ENCODE results near the gene SPAG16.
A peak's percentile ranks its signal among the peaks of the same experiment; 100 is the strongest.

Gene SPAG16

DNA sequence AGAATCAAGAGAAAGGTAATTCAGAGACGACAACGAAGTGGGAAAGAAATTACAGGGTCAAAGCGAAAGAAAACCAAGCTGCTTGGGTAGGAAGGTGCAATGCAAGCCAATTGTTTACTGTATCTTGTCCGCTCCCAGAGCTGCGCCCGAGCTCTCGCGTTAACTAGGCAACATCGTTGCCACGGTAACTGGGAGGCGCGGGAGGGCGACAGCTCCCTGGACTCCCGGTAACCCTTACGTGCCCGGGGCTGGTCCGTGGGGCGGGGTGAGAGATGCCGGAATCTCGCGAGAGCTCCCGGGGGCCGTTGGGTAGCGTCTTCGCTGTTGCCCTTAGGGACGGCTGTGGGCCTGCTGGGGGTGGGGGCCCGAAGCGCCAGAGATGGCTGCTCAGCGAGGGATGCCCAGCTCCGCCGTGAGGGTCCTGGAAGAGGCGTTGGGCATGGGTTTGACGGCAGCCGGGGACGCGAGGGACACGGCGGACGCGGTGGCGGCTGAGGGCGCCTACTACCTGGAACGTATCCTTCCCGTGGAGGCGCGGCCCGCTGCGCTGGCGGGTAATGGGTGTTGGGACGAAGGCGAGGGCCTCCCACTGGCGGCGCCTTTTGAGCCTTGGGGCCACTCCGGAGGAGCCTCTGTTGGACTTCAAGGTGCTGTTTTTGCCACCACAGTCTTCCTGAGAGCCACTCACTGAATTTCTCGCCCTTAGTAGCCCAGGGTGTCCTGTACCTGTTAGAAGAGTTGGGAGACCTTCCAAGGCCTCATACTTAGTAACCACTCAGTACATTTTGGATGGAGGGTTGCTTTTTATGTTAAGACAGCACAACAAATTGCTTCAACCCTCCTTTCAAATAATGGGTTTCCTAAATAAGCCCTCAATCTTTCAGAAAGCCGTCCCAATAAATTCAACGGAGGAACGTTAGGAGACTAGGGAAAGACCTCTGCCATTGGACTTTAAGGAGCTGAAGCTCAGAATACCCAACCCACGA is at the start of gene SPAG16:
Gene SPAG16 (plus strand): TSS at position 360 of the 986 bp plus-strand sequence.
- DNase-seq (ENCODE audit: low read depth, low spot score): peak; percentile 93

DNA sequence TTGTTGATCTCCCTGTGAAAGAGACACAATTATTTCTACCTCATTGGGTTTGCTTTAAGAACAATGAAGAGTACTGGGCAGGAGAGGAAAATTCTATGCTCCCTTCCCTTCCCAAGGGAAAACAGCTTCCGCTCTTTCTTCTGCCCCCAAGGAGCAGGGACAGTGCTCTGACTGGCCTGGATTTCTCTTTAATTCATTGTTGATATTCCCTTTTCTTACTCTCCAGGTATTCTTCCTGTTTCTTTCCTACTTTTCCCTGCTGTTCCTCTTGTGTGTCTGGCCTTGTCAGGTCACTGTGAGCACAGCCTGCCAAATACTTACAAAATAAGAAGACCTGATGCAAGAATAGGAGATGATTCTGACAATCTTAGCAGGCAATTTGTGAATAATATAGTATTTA is 49.6 kb upstream of the SPAG16 start:
- no peak for DNase-seq (ENCODE audit: low read depth, low spot score)

DNA sequence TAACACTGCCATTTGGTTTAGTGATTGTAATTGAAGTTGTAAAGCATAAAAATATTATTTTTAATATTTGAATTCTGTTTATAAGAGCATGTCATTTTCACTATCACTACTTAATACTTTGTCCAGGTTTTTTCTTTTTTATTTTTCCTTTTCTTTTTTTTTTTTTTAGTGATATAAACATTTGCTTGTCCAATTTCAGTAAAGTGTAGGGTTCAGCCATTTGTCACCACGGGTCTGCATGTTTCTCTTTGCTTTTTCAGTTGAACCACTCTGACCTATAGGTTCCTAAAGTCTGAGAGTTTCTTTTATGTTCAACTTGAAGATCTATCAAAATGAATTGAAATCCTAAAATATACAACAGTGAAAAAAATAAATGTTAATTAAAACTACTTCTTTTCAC is 48.5 kb upstream of the SPAG16 start:
- no peak for DNase-seq (ENCODE audit: low read depth, low spot score)

DNA sequence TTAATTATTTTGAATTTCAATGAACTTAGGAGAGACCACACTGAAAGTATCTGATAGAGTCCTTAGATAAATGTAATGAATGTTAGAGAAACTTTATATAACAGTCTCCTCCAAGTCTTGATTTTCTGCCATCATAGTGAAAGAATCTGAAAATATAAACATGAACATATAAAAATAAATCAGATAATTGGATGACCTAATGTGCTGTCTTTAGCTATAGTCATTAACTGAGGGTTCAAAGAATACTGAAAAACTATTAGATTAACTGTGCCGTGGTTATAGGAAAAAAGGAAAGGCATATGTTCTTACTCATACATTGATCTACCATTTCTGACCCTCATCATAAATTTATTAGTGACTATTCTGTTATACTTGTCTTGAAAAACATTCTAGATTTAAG is 47.0 kb upstream of the SPAG16 start:
- DNase-seq (ENCODE audit: low read depth, low spot score): no peak

DNA sequence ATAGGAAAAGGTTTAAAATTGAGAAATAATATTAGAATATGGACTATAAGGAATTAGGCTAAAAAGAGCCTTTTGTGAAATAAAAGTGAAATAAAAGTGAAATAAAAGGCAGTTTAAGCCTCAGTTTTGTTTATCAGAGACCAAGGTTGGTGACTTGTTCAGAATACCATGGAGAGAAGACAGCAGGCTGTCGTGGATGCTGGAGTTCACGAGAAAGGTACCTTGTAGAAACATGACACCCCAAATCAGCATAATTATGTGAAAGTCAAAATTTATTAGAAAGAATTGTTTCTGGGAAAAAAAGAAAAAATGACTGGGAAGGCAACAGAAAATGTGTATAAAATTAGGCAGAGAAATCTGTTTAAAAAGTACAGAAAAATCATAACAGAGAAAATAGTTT is 46.5 kb upstream of the SPAG16 start:
- DNase-seq (ENCODE audit: low read depth, low spot score): no peak

DNA sequence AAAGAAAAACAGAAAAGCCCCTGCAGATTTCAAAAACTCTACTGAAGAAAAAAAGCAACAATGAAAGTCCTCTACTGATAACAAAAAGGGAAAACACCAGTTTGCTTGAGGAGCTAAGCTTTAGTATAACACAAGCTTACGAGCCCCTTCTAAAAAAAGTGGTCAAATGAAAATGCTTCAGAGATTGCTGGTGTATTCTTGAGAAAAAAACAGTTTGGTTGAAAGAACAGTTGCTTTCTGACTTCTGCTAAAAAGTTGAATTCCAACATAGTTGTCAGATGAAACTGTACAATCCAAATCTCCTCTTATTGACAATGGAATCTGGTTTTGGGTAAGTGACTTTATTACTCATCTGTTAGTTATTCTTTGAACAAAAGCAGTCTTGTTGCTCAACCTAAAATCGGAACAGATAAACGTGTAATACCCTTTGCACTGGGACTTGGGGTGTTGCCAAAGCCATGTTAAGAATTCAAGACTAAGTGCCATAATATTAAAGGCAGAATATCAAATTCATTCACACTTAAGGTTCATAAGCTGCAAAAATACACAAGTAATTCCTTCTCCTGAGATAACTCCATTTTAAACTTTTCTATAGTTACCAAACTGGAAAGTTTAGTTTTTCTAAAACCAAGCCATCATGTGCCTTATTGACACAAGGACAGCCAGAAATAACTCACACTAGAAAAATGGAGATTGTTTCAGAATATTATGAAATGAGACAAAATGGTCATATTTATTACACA is 45.3 kb upstream of the SPAG16 start:
- no peak for DNase-seq (ENCODE audit: low read depth, low spot score)

DNA sequence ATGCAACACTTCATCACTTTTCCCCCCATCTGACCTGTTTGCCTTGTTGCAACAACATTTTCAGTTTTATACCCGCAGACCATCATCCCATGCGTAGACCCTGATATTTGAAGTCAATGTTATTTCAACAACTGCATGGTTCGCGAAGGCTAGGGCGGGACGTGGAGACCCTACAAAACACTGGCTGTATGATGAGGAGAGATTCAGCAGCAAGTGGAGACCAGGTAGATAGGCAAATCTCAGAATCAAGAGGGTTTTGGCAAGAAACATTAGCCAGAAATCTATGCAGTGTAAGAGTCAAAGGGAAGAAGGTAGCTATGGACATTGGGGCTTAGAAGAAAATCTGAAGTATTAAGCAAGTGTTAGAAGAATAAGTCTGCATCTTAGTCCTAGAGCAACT is 42.4 kb upstream of the SPAG16 start:
- no peak for DNase-seq (ENCODE audit: low read depth, low spot score)

DNA sequence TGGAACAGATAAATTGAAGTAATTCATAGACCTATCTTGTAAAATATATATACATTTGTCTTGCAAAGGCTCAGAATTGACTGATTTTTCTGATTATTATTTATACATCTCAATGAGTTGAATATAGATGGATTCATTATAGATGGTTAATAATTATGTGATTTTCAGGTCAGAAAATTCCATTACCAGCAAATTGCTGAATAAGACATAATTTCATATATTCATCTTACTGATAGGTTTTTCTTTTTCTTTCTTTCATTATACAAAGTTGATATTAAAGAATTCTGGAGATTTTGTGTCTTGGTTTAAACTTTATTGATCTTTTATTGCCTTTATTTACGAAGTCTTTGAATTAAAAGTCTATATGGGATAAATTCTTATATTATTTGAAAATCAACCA is 41.6 kb upstream of the SPAG16 start:
- no peak for DNase-seq (ENCODE audit: low read depth, low spot score)

DNA sequence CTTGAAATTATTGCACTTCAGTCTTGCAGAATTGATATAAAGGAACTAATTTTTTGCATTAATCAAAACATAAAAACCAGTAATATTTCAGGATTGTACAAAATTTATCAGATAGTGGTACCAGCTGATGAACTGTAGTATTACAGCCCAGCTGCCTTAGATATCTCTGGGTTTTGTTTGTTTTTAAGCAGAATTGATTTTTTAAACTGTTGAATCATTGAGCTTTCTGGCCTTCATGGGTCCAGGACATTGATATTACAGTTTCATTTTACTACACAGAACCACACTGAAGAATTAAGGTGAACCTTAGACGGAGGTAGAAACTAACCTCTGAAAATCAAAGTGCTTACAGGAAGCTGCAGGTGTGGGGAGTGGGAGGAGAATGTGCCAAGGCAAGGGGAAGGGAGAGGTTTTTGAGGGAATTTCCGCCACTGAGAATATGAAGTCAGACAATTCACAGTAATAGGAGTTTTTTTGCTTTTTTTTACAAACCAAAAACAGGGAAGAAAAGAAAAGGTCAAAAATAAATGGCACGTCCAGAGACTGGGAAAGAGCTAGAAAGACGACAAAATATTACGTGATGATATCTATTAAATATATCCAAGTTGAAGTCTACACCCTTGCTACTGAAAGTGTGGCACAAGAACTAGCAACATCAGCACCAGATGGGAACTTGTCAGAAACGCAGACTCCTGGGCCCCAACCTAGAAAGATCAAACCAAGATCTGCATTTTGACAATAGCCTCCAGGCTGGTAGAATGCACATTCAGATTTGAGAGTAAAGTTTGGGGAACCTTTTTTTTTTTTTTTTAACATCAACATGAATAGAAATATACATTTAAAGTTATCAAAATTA is 40.8 kb upstream of the SPAG16 start:
- DNase-seq (ENCODE audit: low read depth, low spot score): no peak

DNA sequence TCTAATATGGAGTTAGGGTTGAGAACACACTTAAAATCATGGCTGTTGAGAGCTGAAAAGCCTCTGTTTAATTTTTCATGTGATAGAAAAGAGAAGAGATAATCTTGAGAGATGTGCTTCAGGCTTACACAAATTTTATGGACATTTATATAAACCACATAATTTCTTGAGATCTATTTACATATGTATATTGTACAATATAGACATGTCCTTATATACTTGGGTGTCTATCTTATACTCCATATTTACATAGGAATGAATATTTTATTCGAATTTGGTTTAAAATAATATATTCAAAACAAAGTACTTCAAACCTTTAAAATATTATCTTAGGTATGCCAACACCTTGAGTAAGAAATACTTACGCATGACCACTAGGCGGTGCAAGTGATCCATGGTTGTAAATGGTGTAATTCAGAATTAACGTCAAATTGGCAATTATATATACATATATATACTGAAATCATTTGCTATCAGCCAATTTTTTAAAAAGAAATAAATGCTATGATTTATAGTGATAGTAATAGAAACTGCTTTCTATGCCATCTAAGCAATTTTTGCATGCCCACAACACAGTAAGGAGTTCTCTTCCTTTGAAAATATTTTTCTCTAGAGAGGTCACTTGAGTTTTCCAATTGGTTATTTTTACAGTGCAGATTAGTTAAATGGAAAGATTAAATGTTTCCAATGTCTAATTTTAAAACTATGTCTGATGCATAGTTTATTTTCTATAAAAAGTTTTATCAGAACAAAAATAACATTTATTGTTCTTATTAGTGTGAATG is 37.6 kb upstream of the SPAG16 start:
- no peak for DNase-seq (ENCODE audit: low read depth, low spot score)

DNA sequence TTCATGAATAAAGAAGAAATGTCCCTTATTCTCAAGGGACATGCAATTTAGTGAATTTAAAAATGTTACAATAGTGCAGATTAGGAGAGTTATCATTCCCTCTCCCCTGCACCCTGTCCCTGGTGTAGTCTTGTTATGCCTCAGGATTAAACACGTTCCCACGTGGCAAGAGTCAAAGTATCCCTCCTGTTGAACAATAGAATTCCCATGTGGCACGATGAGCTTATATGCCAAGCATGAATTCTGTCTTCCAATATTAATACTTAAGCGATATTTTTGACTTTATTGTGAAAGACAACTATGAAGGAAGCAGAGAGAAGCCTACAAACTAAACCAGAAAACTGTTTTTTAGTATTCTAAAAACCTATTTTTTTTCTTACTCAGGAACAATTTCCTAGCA is 36.7 kb upstream of the SPAG16 start:
- DNase-seq (ENCODE audit: low read depth, low spot score): no peak

DNA sequence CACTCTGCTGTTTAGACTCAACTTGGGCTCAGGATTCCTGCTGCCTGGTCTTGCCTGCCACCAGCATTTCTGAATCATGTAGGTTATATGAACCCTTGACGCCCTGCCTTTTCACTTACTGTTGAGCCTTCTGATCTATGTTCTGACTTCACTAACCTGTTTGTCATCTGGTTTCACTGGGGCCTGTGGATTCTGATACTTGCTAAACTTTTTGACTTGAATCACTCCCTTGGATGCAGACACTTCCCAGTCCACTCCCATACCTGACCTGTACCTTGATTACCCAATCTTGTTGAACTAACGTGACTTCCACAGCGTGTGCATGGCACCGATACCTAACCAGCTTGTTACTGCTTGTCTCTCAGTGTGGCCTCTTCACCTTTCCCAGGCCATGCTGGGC is 35.6 kb upstream of the SPAG16 start:
- no peak for DNase-seq (ENCODE audit: low read depth, low spot score)

DNA sequence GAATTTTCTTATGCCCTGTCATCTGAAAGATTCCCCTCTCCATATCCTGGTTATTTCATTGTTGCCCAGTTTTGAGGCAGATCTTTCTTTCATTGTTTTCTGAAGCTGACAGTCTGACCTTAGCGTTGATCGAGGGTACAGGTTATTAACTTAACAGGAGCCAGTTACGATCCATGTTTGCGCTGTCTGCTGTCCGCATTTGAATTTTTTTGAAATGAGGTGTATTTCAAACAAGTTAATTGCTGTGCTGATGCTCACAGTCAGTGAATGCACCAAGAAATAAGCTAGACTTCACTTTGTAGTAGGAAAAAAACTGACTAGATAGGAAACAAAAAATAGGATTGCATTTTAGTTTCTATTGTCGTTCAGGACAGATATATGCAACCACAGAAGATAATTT is 34.8 kb upstream of the SPAG16 start:
- no peak for DNase-seq (ENCODE audit: low read depth, low spot score)

DNA sequence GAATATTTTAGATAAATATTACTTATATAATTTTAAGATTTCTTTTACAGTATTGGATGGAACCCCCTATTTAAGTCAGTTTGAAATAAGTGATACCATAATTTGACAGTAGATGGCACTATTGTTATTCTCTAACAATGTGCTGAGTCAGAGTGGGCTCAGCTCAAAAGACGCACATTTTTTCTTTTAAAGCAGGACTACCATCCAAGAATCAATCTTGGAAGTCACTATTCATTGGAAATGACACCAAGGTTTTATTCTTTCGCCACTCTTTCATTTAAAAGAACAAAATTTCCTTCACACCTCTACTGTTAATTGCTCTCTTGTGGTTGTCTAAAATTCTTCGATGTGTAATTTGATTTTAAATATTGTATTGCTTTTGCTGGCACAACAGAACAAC is 32.6 kb upstream of the SPAG16 start:
- peak; percentile 69 for DNase-seq (ENCODE audit: low read depth, low spot score)

DNA sequence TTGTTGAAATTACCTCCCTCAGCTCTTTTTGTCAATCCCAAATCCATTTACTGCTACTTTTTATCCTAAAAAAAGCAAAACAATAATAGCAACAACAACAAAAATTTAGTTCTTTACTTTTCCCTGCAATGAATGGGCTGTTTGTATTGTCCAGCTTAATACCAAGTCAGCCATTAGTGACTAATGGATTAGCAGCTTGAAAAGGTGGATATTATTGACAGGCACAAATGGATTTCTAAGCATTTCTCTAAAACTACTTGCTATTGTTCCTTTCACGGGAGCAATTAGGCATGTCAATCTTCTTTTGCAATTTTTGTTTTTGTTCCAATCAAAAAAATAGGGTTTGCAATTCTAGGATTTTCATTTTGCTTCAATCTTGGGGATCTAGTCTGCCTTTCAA is 32.1 kb upstream of the SPAG16 start:
- no peak for DNase-seq (ENCODE audit: low read depth, low spot score)

DNA sequence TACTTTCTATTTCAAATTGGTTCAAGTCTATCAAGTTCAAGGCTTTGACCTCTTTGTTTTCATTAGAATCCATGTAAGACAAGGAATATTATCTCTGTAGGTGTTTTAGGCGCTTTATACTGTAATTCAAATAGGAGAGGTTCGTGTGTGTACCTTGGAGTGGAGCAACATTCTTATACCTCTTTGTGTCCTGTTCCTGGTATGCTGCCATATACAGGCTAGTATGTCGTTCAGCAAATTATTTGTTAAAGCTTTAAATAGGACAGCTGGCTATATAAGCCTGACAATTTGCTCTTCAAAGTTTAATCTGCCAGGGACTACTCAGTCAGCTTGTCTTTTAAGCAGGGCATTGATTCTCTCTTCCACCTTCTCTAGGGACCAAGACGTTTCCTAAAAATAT is 31.1 kb upstream of the SPAG16 start:
- no peak for DNase-seq (ENCODE audit: low read depth, low spot score)

DNA sequence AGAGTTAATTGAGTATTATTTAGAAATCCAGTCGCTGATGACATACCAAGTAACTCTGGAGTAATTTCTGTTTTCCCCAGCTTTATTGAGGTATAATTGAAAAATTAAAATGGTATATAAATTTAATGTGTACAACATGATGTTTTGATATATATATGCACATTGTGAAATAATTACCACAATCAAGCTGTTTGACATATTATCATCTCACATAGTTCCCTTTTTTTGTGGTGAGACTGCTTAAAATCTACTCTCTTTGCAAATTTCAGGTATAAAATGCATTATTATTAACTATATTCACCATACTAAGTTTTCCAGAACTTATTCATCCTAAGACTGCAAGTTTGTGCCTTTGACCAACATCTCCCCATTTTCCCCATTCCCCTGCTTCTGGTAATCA is 25.0 kb upstream of the SPAG16 start:
- DNase-seq (ENCODE audit: low read depth, low spot score): no peak

DNA sequence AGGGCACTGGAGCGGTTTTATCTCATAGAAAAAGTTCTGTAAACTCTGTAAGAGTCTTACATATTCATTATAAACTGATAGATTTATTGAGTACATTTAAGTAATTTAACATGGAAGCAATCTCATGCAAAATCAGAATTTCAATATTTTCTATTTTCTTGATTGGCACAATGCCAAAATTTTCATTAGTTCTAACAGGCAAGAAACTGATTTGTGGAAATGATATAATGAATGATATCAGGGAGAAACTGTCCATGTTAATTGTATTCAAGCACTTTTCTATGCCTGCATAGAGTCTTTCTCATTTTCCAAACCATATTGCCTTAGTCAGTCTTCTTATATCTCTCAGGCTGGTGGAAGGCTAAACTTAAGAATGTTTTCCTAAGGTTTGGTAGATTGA is 23.0 kb upstream of the SPAG16 start:
- no peak for DNase-seq (ENCODE audit: low read depth, low spot score)

DNA sequence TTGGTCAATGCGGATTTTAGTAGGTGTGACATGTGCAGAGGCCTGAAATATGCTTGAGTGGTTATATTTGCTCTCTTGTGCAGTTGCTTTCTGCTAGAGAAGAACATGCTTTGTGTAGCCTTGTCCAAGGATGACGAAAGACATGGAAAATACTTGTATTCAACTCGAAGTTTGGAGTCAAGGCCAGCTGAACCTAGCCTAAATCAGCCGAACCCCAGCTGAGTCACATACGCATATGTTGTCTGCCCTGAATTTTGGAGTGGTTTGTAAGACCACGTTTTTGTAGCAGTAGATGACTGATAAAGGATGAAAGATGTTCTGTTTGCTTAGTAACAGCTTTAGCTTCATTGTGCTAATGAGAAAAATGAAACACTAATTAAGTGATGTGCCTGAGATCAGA is 22.5 kb upstream of the SPAG16 start:
- no peak for DNase-seq (ENCODE audit: low read depth, low spot score)

DNA sequence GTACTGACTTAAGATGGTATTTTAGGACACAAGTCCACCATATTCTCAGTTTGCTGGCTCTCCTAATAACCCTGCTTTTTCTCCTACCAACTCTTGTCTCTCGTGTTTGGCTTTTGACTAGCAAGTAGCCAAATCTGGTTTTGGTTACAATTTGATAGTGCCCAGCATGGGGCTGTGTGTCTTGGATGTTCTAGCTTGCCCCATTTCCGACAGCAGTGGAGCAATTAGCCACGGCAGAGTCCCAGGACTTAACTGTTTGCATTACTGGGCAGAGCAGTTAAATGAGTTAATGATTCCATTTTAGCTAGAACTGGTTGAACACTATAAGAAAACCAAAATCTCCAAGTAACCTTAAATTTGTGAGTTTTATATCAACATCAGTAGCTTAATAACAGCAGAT is 18.6 kb upstream of the SPAG16 start:
- no peak for DNase-seq (ENCODE audit: low read depth, low spot score)

DNA sequence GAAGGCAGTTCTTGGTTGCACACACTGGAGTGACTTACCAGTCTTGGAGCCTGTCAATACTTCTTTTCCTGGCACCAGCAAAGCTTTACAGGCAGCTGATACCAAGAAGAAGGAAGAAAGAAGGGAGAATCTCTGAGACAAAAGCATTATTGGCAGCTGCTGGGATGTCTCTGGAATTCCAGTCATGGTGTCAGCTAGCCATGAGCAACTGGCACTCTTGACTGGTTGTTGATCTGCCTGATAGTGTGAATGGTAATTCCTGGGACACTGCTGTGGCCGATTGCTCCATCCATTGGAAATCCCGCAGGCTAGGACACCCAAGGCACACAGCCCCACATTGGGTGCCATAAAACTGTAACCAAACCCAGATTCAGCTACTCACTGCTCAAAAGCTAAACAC is 17.8 kb upstream of the SPAG16 start:
- DNase-seq (ENCODE audit: low read depth, low spot score): no peak

Data from brain pericyte (primary cell).